Measurements from ENCODE around the gene PRDM16.

Gene PRDM16

GRCh38 chr1:3363756-3364155 is 294.8 kb downstream of the PRDM16 start:
- no peak for DNase-seq (ENCODE audit: low read depth in 2 of 2)
- H3K4me3 ChIP-seq (replicated peaks in 1 of 2; ENCODE audit: low read depth in 2 of 2, low read length in 2 of 2): no peak overlapping the region
- no peak for TF ChIP-seq CTCF (IDR thresholded peaks at IDR 0.05; ENCODE audit: low read depth, low read length)

- TF ChIP-seq CTCF (IDR thresholded peaks at IDR 0.05; ENCODE audit: low read depth, low read length): no peak
- no peak for DNase-seq (ENCODE audit: low read depth in 2 of 2)
- H3K4me3 ChIP-seq (replicated peaks in 1 of 2; ENCODE audit: low read depth in 2 of 2, low read length in 2 of 2): no peak overlapping the region
Observed at GRCh38 chr1:3364551-3364950, 295.5 kb downstream of the PRDM16 start.

GRCh38 chr1:3364983-3365382 is 296.0 kb downstream of the PRDM16 start:
- TF ChIP-seq CTCF (IDR thresholded peaks at IDR 0.05; ENCODE audit: low read depth, low read length): no peak
- H3K4me3 ChIP-seq (replicated peaks in 1 of 2; ENCODE audit: low read depth in 2 of 2, low read length in 2 of 2): no peak overlapping the region

GRCh38 chr1:3365523-3366125 is 296.6 kb downstream of the PRDM16 start:
- DNase-seq (ENCODE audit: low read depth in 2 of 2): no peak
- no peak for TF ChIP-seq CTCF (IDR thresholded peaks at IDR 0.05; ENCODE audit: low read depth, low read length)
- H3K4me3 ChIP-seq (replicated peaks in 1 of 2; ENCODE audit: low read depth in 2 of 2, low read length in 2 of 2): no peak overlapping the region

More at GRCh38 chr1:3364983-3365382, 296.0 kb downstream of the PRDM16 start:
- no peak for DNase-seq (ENCODE audit: low read depth in 2 of 2)

- peak; percentile 44 to 52 for DNase-seq (ENCODE audit: low read depth in 2 of 2)
- H3K4me3 ChIP-seq (replicated peaks in 1 of 2; ENCODE audit: low read depth in 2 of 2, low read length in 2 of 2): no peak overlapping the region
- TF ChIP-seq CTCF (IDR thresholded peaks at IDR 0.05; ENCODE audit: low read depth, low read length): no peak
Observed at GRCh38 chr1:3366126-3367051, 297.4 kb downstream of the PRDM16 start.

GRCh38 chr1:3367376-3367775 is 298.4 kb downstream of the PRDM16 start:
- no peak for TF ChIP-seq CTCF (IDR thresholded peaks at IDR 0.05; ENCODE audit: low read depth, low read length)
- no peak overlapping the region for H3K4me3 ChIP-seq (replicated peaks in 1 of 2; ENCODE audit: low read depth in 2 of 2, low read length in 2 of 2)
- DNase-seq (ENCODE audit: low read depth in 2 of 2): no peak

All from cardiac fibroblast (primary cell).